Measurements from ENCODE around the gene FBXW12.

FBXW12 gene

DNA sequence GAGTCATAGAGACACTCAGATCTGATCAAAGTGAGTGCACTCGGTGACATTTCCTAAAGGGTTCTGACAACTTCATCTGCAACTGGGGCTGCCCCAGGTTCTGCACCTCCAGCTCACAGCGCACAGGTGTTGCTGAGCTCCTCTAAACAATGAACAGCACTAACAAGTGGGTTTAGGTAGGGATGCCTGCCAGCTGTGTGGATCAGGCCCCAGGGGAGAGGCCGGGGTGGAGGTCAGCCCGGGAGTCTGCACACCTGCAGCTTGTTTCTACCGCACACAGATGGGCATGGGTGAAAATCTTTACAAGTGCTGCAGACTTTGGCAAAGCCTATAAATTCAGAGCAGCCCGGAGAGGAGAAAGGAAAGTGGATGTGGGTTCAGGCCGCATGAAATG lies 355 bp downstream of the FBXW12 start:
- H3K9me3 ChIP-seq (ENCODE audit: control insufficient read depth, low read length), result no peaks in the 10 kb centered on the region
- no peak overlapping the region for H3K4me3 ChIP-seq (ENCODE audit: insufficient read depth, low read depth, low read length)
- WGBS, 2 experiments, result 88 to 89% methylated on average over 7 of the region's 7 CpGs
- no peaks in the 10 kb centered on the region for H3K36me3 ChIP-seq (ENCODE audit: control insufficient read depth, insufficient read depth, low read length)
- H3K27ac ChIP-seq (ENCODE audit: insufficient read depth, low read depth, low read length, poor library complexity, severe bottlenecking), result no peak overlapping the region
- peaks cover 5% of the 10 kb centered on the region for H3K4me1 ChIP-seq (ENCODE audit: control insufficient read depth, insufficient read depth, low read length)
- H3K27me3 ChIP-seq (ENCODE audit: control insufficient read depth, insufficient read depth, low read length, poor library complexity, severe bottlenecking), result no peaks in the 10 kb centered on the region

GRCh38 chr3:48372862-48373435 lies 930 bp downstream of the FBXW12 start:
- WGBS, 2 experiments, result 83 to 88% methylated on average over 5 of the region's 5 CpGs

GRCh38 chr3:48387634-48388033 lies 15.6 kb downstream of the FBXW12 start:
- Histone ChIP-seq H3K27me3 (ENCODE audit: control insufficient read depth, insufficient read depth, low read length, poor library complexity, severe bottlenecking) (no peaks in the 10 kb centered on the region), H3K27ac (ENCODE audit: insufficient read depth, low read depth, low read length, poor library complexity, severe bottlenecking) (no peak overlapping the region), H3K4me1 (ENCODE audit: control insufficient read depth, insufficient read depth, low read length) (no peaks in the 10 kb centered on the region), H3K36me3 (ENCODE audit: control insufficient read depth, insufficient read depth, low read length) (no peaks in the 10 kb centered on the region), H3K4me3 (ENCODE audit: insufficient read depth, low read depth, low read length) (no peak overlapping the region), H3K9me3 (ENCODE audit: control insufficient read depth, low read length) (no peaks in the 10 kb centered on the region)

More at GRCh38 chr3:48372862-48373435, 930 bp downstream of the FBXW12 start:
- H3K27me3 ChIP-seq (ENCODE audit: control insufficient read depth, insufficient read depth, low read length, poor library complexity, severe bottlenecking), result no peaks in the 10 kb centered on the region
- H3K9me3 ChIP-seq (ENCODE audit: control insufficient read depth, low read length), result no peaks in the 10 kb centered on the region
- no peak overlapping the region for H3K4me3 ChIP-seq (ENCODE audit: insufficient read depth, low read depth, low read length)
- peaks cover 5% of the 10 kb centered on the region for H3K4me1 ChIP-seq (ENCODE audit: control insufficient read depth, insufficient read depth, low read length)
- no peak overlapping the region for H3K27ac ChIP-seq (ENCODE audit: insufficient read depth, low read depth, low read length, poor library complexity, severe bottlenecking)
- no peaks in the 10 kb centered on the region for H3K36me3 ChIP-seq (ENCODE audit: control insufficient read depth, insufficient read depth, low read length)

- WGBS, 2 experiments, result 89 to 90% methylated on average over 2 of the region's 2 CpGs
Measured at GRCh38 chr3:48388966-48389365, 16.9 kb downstream of the FBXW12 start.

GRCh38 chr3:48394391-48394790 lies 22.4 kb downstream of the FBXW12 start:
- H3K9me3 ChIP-seq (ENCODE audit: control insufficient read depth, low read length), result no peaks in the 10 kb centered on the region
- H3K27me3 ChIP-seq (ENCODE audit: control insufficient read depth, insufficient read depth, low read length, poor library complexity, severe bottlenecking), result no peaks in the 10 kb centered on the region
- no peak overlapping the region for H3K4me3 ChIP-seq (ENCODE audit: insufficient read depth, low read depth, low read length)
- H3K4me1 ChIP-seq (ENCODE audit: control insufficient read depth, insufficient read depth, low read length), result no peaks in the 10 kb centered on the region
- no peaks in the 10 kb centered on the region for H3K36me3 ChIP-seq (ENCODE audit: control insufficient read depth, insufficient read depth, low read length)
- H3K27ac ChIP-seq (ENCODE audit: insufficient read depth, low read depth, low read length, poor library complexity, severe bottlenecking), result no peak overlapping the region
- 98 to 100% methylated on average over 2 of the region's 2 CpGs for WGBS, 2 experiments

More at GRCh38 chr3:48388966-48389365, 16.9 kb downstream of the FBXW12 start:
- H3K4me3 ChIP-seq (ENCODE audit: insufficient read depth, low read depth, low read length), result no peak overlapping the region
- no peaks in the 10 kb centered on the region for H3K9me3 ChIP-seq (ENCODE audit: control insufficient read depth, low read length)
- no peaks in the 10 kb centered on the region for H3K27me3 ChIP-seq (ENCODE audit: control insufficient read depth, insufficient read depth, low read length, poor library complexity, severe bottlenecking)
- no peaks in the 10 kb centered on the region for H3K4me1 ChIP-seq (ENCODE audit: control insufficient read depth, insufficient read depth, low read length)
- no peak overlapping the region for H3K27ac ChIP-seq (ENCODE audit: insufficient read depth, low read depth, low read length, poor library complexity, severe bottlenecking)
- no peaks in the 10 kb centered on the region for H3K36me3 ChIP-seq (ENCODE audit: control insufficient read depth, insufficient read depth, low read length)

- H3K27ac ChIP-seq (ENCODE audit: insufficient read depth, low read depth, low read length, poor library complexity, severe bottlenecking), result no peak overlapping the region
Measured at GRCh38 chr3:48395714-48396113, 23.7 kb downstream of the FBXW12 start.

DNA sequence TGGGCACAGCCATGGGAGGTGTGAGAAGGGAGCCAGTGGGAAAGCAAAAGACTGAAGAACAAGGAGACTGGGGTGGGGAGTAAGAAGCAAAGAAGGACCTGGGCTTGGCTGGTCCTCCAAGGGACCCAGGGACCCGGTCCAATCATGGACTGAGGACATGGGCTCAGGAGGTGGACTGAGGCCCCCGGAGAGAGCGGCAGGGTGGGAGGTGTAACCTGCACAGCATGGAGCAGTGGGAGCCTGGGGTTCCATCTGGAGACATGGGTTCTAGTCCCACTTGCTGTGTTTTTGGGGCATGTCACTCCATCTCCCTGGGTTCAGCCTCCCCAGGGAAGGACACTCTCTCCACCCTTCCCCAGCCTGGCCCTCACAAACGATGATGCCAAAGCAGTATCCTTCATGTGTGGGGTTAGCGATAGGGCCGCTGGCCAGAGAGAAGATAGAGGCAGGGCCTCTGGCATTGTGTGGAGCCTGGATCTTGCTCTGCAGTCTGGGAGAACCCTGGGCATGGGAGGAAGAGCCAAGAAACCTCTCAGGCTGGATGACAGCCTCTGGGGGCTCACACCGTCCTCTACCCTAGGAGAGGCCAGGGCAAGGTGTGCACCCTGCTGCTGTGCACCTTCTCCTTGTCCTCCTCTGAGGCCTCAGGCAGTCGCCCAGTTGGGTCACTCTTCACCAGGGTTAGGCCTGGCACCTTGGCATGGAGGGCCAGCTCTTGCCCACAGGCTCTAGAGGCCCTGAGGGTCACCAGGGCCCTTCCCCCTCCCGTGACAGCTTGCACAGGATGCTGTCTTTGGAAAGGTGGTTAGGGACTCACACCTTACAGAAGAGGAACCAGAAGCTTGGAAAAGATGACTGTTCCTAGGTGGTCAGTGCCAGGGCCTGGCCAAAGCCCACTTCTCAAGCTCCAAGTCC lies 26.0 kb downstream of the FBXW12 start:
- Histone ChIP-seq H3K27me3 (ENCODE audit: control insufficient read depth, insufficient read depth, low read length, poor library complexity, severe bottlenecking) (no peaks in the 10 kb centered on the region), H3K27ac (ENCODE audit: insufficient read depth, low read depth, low read length, poor library complexity, severe bottlenecking) (no peak overlapping the region)
- 89 to 90% methylated on average over 9 of the region's 9 CpGs for WGBS, 2 experiments

More at GRCh38 chr3:48395714-48396113, 23.7 kb downstream of the FBXW12 start:
- Histone ChIP-seq H3K27me3 (ENCODE audit: control insufficient read depth, insufficient read depth, low read length, poor library complexity, severe bottlenecking) (no peaks in the 10 kb centered on the region), H3K4me3 (ENCODE audit: insufficient read depth, low read depth, low read length) (no peak overlapping the region), H3K36me3 (ENCODE audit: control insufficient read depth, insufficient read depth, low read length) (no peaks in the 10 kb centered on the region), H3K4me1 (ENCODE audit: control insufficient read depth, insufficient read depth, low read length) (no peaks in the 10 kb centered on the region), H3K9me3 (ENCODE audit: control insufficient read depth, low read length) (no peaks in the 10 kb centered on the region)
- WGBS, 2 experiments, result 72 to 80% methylated on average over 3 of the region's 3 CpGs

DNA sequence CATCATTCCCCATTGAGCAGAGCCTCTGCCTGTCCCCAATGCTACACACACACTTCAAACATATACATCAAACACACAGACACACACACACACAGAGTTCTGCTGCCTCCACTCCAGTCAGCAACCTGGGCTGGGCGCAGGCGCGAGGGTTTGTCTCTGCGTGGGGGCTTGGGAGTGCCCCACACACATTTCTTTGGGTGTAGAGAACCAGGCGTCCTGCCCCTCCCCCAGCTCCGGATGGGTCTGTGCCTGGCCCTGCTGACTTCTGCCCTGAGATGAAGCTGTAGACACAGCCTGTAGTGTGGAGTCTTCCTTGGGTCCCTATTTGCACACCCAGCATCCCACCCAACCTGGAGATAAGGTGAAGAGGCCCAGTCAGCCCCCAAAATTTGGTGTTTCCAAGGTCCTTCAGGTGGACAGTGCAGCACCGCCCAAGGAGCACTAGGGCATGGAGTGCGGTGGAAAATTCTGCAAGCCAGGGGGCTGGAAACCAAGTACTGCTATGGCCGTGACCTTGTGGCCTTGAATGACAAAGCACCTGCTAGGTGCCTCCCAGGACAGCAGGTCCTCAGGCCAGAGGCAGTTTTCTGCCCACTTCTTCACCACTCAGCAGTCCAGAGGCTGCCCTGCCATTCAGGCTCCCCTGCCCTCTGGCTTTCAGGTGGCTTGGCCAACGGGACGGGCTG lies 26.8 kb downstream of the FBXW12 start:
- H3K27ac ChIP-seq (ENCODE audit: insufficient read depth, low read depth, low read length, poor library complexity, severe bottlenecking), result no peak overlapping the region
- H3K9me3 ChIP-seq (ENCODE audit: control insufficient read depth, low read length), result no peaks in the 10 kb centered on the region
- H3K36me3 ChIP-seq (ENCODE audit: control insufficient read depth, insufficient read depth, low read length), result peaks cover 4% of the 10 kb centered on the region
- no peaks in the 10 kb centered on the region for H3K4me1 ChIP-seq (ENCODE audit: control insufficient read depth, insufficient read depth, low read length)
- 84 to 87% methylated on average over 11 of the region's 11 CpGs for WGBS, 2 experiments
- H3K27me3 ChIP-seq (ENCODE audit: control insufficient read depth, insufficient read depth, low read length, poor library complexity, severe bottlenecking), result no peaks in the 10 kb centered on the region
- H3K4me3 ChIP-seq (ENCODE audit: insufficient read depth, low read depth, low read length), result no peak overlapping the region

More for the DNA sequence above, 26.0 kb downstream of the FBXW12 start:
- Histone ChIP-seq H3K4me1 (ENCODE audit: control insufficient read depth, insufficient read depth, low read length) (no peaks in the 10 kb centered on the region), H3K9me3 (ENCODE audit: control insufficient read depth, low read length) (no peaks in the 10 kb centered on the region), H3K4me3 (ENCODE audit: insufficient read depth, low read depth, low read length) (no peak overlapping the region), H3K36me3 (ENCODE audit: control insufficient read depth, insufficient read depth, low read length) (no peaks in the 10 kb centered on the region)

- H3K4me1 ChIP-seq (ENCODE audit: control insufficient read depth, insufficient read depth, low read length), result no peaks in the 10 kb centered on the region
- H3K4me3 ChIP-seq (ENCODE audit: insufficient read depth, low read depth, low read length), result no peak overlapping the region
- peaks cover 5% of the 10 kb centered on the region for H3K36me3 ChIP-seq (ENCODE audit: control insufficient read depth, insufficient read depth, low read length)
- peak overlapping the region; percentile 5 for H3K27ac ChIP-seq (ENCODE audit: insufficient read depth, low read depth, low read length, poor library complexity, severe bottlenecking)
- H3K27me3 ChIP-seq (ENCODE audit: control insufficient read depth, insufficient read depth, low read length, poor library complexity, severe bottlenecking), result no peaks in the 10 kb centered on the region
- no peaks in the 10 kb centered on the region for H3K9me3 ChIP-seq (ENCODE audit: control insufficient read depth, low read length)
- WGBS, 2 experiments, result 87 to 88% methylated on average over 4 of the region's 4 CpGs
Measured at GRCh38 chr3:48399387-48400172, 27.6 kb downstream of the FBXW12 start.

Measured in ectodermal cell (in vitro differentiated cells).